Measurements from ENCODE around the gene MRPL39. TPM values are rescaled to one million over a fixed set of nuclear protein-coding genes. Genes with fewer than 3 reads are reported as not detected.

Gene MRPL39
- total RNA-seq, 2 donors from 2014 or later: 43.5 to 55.7 TPM

DNA sequence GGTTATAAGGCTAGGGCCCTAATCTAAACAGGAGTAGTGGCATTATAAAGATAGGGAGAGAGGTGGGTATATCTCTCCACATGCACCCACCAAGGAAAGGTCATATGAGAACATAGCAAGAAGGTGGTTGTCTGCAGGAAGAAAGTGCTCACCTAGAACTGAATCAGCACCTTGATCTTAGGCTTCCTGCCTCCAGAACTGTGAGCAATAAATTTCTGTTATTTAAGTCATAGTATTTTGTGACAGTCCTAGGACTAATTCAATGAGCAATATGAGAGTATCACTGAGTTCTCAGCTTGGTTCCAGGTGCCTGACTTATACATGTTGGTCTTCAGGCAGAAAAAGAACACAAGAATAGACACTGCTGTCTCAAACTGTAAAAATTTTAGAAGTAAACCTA is 51.8 kb downstream of the MRPL39 start:
- ATAC-seq (replicated peaks): peak; percentile 69
- peak overlapping the region; percentile 41 for H3K4me3 Mint-ChIP-seq
- peaks cover 7% of the 10 kb centered on the region for H3K36me3 Mint-ChIP-seq (ENCODE audit: low read depth)
- no peaks in the 10 kb centered on the region for H3K27me3 Mint-ChIP-seq
- H3K27ac Mint-ChIP-seq: peak overlapping the region; percentile 77
- H3K9me3 Mint-ChIP-seq: no peaks in the 10 kb centered on the region
- peaks cover 30% of the 10 kb centered on the region for H3K4me1 Mint-ChIP-seq

DNA sequence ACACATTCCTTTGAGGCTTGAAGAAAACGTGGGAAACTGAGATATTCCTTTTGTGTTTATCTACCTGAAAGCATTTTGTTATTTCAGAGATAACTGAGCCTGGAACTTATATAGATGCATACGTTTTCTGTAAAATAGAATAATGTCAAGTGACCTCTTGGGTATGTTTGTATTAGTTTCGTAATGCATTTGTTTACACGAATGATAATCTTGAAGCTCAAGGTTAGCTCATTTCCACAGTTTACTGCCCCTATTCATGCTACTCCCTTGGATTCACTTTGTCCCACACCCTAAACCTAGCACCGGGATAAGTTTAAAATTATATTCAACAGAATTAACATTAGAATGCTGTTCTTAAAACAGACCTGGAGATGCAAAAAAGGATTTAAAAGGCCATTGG is 54.4 kb downstream of the MRPL39 start:
- H3K36me3 Mint-ChIP-seq (ENCODE audit: low read depth): no peaks in the 10 kb centered on the region
- peaks cover 26% of the 10 kb centered on the region for H3K4me1 Mint-ChIP-seq
- no peaks in the 10 kb centered on the region for H3K9me3 Mint-ChIP-seq
- H3K27me3 Mint-ChIP-seq: no peaks in the 10 kb centered on the region
- no peak overlapping the region for H3K4me3 Mint-ChIP-seq
- H3K27ac Mint-ChIP-seq: no peak overlapping the region
- ATAC-seq (replicated peaks): no peak

DNA sequence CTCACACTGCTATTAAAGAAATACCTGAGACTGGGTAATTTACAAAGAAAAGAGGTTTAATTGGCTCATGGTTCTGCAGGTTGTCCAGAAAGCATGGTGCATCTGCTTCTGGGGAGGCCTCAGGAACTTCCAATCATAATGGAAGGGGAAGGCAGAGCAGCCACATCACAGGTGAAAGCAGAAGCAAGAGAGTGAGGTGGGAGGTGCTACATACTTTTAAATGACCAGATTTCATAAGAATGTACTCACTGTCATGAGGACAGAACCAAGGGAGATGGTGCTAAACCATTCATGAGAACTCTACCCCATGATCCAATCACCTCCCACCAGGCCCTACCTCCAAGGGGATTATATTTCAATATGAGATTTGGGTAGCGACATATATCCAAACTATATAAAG is 55.7 kb downstream of the MRPL39 start:
- no peaks in the 10 kb centered on the region for H3K9me3 Mint-ChIP-seq
- H3K36me3 Mint-ChIP-seq (ENCODE audit: low read depth): no peaks in the 10 kb centered on the region
- no peak overlapping the region for H3K27ac Mint-ChIP-seq
- H3K4me1 Mint-ChIP-seq: peaks cover 17% of the 10 kb centered on the region
- H3K27me3 Mint-ChIP-seq: no peaks in the 10 kb centered on the region
- H3K4me3 Mint-ChIP-seq: peak overlapping the region; percentile 68
- ATAC-seq (replicated peaks): peak; percentile 43

DNA sequence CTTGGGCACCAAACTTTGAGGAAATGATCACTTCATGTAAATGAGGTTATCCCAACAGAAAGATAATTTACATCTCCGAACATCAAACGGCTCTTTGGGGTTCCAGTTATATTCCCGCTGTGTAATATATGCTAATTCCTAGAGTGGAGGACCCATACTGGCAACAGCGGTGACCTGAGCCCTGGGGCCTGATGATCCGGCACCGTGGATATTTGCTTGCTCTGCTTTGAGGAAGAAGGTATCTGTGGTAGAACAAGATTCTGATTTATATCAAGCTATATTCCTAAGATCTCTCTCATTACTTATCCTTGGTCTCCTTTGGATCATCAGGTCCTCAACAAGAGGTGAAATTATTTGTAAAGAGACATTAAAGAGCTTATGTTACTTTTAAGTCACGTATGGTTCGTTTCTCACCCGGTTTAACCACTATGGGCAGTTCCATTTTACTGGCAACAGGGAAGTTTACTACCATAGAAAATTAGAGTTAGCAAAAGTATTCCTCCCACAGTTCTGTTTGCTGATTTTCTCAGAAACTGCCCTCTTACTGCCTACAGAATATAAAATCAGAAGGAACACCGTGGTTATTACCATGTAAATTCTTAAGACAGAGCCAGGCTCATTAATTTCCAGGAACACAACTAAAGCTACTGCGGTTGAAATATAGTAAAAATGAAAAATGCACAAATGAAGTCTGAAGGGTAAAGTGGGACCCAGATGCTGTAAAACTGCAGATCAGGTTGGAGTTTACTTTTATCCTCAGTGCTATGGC is 56.7 kb downstream of the MRPL39 start:
- peak overlapping the region; percentile 68 for H3K4me3 Mint-ChIP-seq
- peak overlapping the region; percentile 11 for H3K27ac Mint-ChIP-seq
- no peaks in the 10 kb centered on the region for H3K9me3 Mint-ChIP-seq
- H3K27me3 Mint-ChIP-seq: no peaks in the 10 kb centered on the region
- H3K4me1 Mint-ChIP-seq: peaks cover 13% of the 10 kb centered on the region
- H3K36me3 Mint-ChIP-seq (ENCODE audit: low read depth): no peaks in the 10 kb centered on the region
- ATAC-seq (replicated peaks): peak; percentile 48

DNA sequence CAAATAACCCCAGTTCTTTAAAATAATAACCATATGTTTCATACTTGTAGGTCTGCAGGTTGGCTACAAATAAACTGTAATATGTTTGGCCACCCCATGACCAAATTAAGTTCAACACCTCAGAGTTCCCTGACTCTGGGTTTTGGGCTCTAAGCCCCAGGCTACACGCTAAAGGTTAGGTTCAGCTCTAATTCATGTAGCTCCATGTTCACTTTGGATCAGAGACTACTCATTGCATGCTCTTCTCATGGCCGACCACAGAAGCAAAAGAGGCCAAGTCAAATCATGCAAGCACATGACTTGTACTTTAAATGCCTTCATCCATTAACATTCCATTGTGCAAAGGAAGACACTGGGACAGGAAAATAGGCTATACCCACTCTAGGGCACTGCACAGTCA is 66.2 kb downstream of the MRPL39 start:
- H3K27ac Mint-ChIP-seq: no peak overlapping the region
- H3K9me3 Mint-ChIP-seq: peaks cover 9% of the 10 kb centered on the region
- H3K36me3 Mint-ChIP-seq (ENCODE audit: low read depth): no peaks in the 10 kb centered on the region
- no peak overlapping the region for H3K4me3 Mint-ChIP-seq
- H3K4me1 Mint-ChIP-seq: no peaks in the 10 kb centered on the region
- H3K27me3 Mint-ChIP-seq: no peaks in the 10 kb centered on the region
- peak; percentile 42 for ATAC-seq (replicated peaks)

DNA sequence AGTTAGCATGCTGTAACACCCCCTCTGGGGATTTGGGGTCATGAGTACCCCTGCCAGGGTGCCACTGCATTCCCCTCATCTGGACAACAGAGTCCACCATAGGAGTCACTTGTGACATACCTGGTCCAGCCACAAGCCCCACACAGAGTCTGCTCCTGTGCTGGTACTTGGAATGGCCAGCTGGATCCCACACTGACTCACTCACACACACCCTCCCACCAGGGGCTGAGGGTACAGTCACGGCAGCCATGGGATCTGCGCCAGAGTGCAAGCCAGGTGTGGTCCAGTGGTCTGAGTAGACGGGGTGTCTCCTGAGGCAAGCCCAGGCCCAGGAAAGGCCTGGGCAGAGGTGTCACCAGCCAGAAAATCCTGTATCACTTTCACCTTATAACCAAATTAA is 67.7 kb downstream of the MRPL39 start:
- H3K9me3 Mint-ChIP-seq: peaks cover 9% of the 10 kb centered on the region
- no peak overlapping the region for H3K4me3 Mint-ChIP-seq
- ATAC-seq (replicated peaks): no peak
- no peaks in the 10 kb centered on the region for H3K27me3 Mint-ChIP-seq
- no peak overlapping the region for H3K27ac Mint-ChIP-seq
- no peaks in the 10 kb centered on the region for H3K4me1 Mint-ChIP-seq
- H3K36me3 Mint-ChIP-seq (ENCODE audit: low read depth): no peaks in the 10 kb centered on the region

DNA sequence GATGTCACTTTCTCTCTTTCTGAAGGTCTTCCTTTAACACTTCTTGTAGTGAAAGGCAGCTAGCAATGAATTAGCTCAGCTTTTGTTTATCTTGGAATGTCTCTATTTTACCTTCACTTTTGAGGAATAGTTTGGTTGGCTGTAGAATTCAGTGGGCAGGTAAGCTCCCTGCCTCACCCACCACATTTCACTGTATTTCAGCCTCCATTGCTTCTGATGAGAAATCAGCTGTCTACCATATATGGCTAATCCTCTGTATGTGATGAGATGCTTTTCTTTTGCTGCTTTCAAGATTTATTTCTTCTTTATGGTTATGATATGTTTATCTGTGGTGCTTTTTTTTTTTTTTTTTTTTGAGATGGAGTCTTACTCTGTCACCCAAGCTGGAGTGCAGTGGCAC is 70.1 kb downstream of the MRPL39 start:
- peaks cover 9% of the 10 kb centered on the region for H3K9me3 Mint-ChIP-seq
- H3K4me3 Mint-ChIP-seq: no peak overlapping the region
- H3K36me3 Mint-ChIP-seq (ENCODE audit: low read depth): no peaks in the 10 kb centered on the region
- H3K4me1 Mint-ChIP-seq: no peaks in the 10 kb centered on the region
- H3K27me3 Mint-ChIP-seq: no peaks in the 10 kb centered on the region
- H3K27ac Mint-ChIP-seq: no peak overlapping the region
- no peak for ATAC-seq (replicated peaks)

DNA sequence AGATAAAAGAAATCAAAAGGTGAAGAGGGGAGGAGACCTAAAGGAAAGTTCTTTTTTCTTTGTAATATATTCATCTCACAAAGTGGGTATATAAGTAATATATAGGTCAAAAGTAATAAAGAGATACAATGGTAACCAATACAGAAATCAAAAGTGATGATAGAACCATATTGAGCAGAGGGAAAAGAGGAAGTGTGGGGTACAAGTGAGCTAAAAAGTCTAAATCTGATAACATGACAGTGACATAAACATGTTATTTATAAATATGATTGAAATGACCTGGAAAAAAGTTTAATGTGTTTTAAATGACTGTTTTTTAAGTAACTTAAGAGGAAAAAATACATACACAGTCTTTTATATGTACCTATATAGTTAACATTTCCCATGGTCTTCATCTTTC is 70.5 kb downstream of the MRPL39 start:
- H3K4me3 Mint-ChIP-seq: no peak overlapping the region
- H3K9me3 Mint-ChIP-seq: peaks cover 9% of the 10 kb centered on the region
- no peak for ATAC-seq (replicated peaks)
- H3K27ac Mint-ChIP-seq: no peak overlapping the region
- no peaks in the 10 kb centered on the region for H3K36me3 Mint-ChIP-seq (ENCODE audit: low read depth)
- H3K4me1 Mint-ChIP-seq: no peaks in the 10 kb centered on the region
- H3K27me3 Mint-ChIP-seq: no peaks in the 10 kb centered on the region

DNA sequence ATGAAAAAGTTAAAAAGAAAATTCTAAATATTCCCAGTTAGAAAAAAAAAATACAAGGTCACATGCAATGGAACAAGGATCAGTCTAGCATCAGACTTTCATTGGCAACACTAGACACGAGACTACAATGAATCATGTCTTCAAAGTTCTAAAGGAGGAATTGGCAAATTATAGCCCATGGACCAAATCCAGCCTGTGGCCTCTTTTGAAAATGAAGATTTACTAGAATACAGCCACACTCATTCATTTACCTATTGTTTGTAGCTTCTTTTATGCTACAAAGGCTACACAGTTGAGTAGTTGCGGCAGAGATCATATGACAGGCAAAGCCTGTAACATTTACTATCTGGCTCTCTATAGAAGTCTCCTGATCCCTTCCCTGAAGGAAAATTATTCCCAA is 71.4 kb downstream of the MRPL39 start:
- H3K36me3 Mint-ChIP-seq (ENCODE audit: low read depth): no peaks in the 10 kb centered on the region
- no peak for ATAC-seq (replicated peaks)
- no peak overlapping the region for H3K4me3 Mint-ChIP-seq
- H3K9me3 Mint-ChIP-seq: peaks cover 9% of the 10 kb centered on the region
- no peak overlapping the region for H3K27ac Mint-ChIP-seq
- no peaks in the 10 kb centered on the region for H3K27me3 Mint-ChIP-seq
- H3K4me1 Mint-ChIP-seq: no peaks in the 10 kb centered on the region

Other genes with a start within 250 kb of the MRPL39 start
- gene JAM2, start 31.8 kb upstream of the MRPL39 start, total RNA-seq: 1 to 10 TPM in 1 of 2 donors, under 1 TPM in 1; 0.28 to 2.6 TPM
- 100 to 1,000 TPM in 1 of 2 donors, 10 to 100 TPM in 1; 89.7 to 151 TPM for gene ATP5PF, start 127.4 kb upstream of the MRPL39 start, total RNA-seq
- 10 to 100 TPM; 17.3 to 24.9 TPM for gene GABPA, start 127.5 kb upstream of the MRPL39 start, total RNA-seq